Activated CD8-positive, alpha-beta memory T cell treated with anti-CD3 and anti-CD28 coated beads for 36 hours (primary cell): ENCODE measurements around the gene KPNA2. TPM values are rescaled to one million over a fixed set of nuclear protein-coding genes. Genes with fewer than 3 reads are reported as not detected.
"Not testable (repeated sequence)": the region's sequence is repeated elsewhere in the genome, so short reads cannot be mapped to it uniquely, and the experiment has no call there.

Experiments used
- CTCF ChIA-PET: fragments of 350-600 bp; sonication (Branson Sonifier 250); formaldehyde crosslinking; loops from one replicate; lab custom pipeline; 2021; ENCODE audit warnings: antibody characterized with exemption; lab: Charles Lee
- POLR2A ChIA-PET: fragments of 350-600 bp; sonication (Branson Sonifier 250); formaldehyde crosslinking; loops from one replicate; lab custom pipeline; 2021; ENCODE audit warnings: antibody characterized with exemption; lab: Charles Lee
- total RNA-seq, 2 experiments: library from RNA; stranded (reverse); gene quantifications; one replicate each; pipeline ENCODE4 v1.2.3, GENCODE V29; 2021

Gene KPNA2
- total RNA-seq, 2 experiments from 2014 or later, result 233 to 237 TPM

DNA sequence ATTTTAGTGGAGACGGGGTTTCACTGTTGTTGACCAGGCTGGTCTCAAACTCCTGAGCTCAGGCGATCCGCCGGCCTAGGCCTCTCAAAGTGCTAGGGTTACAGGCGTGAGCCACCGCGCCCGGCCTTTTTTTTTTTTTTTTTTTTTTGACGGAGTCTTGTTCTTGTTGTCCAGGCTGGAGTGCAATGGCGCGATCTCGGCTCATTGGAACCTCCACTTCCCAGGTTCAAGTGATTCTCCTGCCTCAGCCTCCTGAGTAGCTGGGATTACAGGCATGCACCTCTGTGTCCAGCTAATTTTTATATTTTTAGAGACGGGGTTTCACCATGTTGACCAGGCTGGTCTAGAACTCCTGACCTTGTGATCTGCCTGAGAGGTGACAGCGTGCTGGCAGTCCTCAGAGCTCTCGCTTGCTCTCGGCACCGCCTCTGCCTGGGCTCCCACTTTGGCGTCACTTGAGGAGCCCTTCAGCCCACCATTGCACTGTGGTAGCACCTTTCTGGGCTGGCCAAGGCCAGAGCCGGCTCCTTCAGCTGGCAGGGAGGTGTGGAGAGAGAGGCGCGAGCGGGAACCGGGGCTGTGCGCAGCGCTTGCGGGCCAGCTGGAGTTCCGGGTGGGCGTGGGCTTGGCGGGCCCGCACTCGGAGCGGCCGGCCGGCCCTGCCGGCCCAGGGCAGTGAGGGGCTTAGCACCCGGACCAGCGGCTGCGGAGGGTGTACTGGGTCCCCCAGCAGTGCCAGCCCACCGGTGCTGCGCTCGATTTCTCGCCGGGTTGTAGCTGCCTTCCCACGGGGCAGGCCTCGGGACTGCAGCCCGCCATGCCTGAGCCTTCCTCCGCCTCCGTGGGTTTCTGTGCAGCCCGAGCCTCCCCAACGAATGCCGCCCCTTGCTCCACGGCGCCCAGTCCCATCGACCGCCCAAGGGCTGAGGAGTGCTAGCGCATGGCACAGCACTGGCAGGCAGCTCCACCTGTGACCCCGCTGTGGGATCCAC lies 16.1 kb downstream of the KPNA2 start:
- CTCF ChIA-PET, result interaction anchor here (0.6 kb wide), 1 partner anchor 263 kb away, joined by 4 read pairs; no protein-coding TSS in a partner anchor
- POLR2A ChIA-PET, result interaction anchor here (0.7 kb wide), 1 partner anchor 21 kb away, joined by 11 read pairs; no protein-coding TSS in a partner anchor

DNA sequence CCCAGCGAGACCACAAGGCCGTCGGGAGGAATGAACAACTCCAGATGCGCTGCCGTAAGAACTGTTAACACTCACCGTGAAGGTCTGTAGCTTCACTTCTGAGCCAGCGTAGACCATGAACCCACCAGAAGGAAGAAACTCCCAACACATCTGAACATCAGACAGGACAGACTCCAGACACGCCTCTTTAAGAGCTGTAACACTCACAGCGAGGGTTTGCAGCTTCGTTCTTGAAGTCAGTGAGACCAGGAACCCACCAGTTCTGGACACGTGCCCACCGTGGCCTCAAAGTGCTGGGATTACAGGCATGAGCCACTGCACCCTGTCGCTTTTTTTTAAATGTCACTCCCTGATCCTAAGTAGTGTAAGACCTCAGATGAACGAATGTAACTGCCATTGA lies 17.3 kb downstream of the KPNA2 start:
- CTCF ChIA-PET, result no interaction called here
- POLR2A ChIA-PET, result no interaction called here

DNA sequence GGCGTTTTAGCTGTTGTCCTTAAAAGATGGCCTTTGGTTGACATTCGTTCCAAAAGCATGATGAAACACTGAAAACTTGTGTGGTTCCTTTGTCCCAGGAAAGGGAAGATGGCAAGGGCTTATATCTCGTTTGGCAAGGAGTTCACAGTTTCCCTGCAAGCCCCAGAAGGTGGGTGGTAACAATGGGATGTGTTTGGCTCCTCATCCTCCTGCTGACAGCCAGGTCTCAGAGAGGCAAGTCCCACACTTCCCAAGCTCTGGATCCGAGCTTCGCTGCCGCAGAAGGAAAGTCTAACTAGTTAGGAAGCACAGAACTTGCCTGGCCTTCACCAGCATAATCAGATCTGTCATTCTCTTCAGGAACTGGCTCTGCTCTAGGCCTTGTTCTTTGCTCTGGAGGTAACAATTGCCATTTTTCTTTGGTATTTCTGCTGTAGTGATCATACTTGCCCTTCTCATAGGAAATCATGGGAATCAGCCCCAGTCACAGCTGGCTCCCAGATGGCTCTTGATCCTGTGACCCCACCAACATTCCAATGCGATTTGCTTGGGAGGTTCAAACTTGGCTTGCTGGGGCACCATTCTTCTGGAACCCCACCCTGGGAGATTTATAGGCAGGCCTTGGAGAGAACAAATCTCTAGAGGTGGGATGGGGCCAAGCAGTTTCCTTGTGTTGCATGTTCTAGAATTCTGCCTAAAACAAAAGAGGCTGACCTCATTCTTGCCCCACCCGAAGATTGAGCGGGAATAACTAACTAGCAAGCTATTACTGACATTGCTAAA lies 17.9 kb downstream of the KPNA2 start:
- CTCF ChIA-PET, result no interaction called here
- POLR2A ChIA-PET, result no interaction called here

DNA sequence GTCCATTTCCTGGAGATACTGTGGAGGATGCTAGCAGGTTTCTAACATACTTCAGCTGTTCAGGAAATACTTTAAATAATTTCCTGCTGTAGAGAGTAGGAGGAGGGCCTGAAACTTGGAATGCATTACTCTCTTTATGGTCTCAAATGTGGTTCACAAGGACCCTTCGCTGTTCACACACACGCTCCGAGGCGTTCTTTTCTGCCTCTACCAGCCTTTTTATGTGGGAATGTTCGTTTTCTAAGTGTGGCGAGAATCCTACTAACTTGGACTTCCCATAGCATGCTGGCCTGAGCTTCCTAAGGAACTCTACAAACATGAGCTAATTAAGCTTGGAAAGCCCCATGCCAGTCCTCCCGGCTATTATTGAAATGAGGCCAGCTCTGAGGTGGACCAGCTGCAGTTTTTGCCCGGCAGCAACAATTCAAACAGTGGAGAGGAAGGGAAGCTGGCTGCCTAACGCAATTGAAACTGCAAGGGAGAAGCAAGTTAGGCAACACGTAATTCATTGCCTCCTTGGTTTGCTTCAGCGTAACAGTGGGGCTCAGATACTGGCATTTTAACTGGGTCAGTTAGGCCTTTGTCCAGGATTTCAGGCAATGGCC lies 18.9 kb downstream of the KPNA2 start:
- ChIA-PET POLR2A (no interaction called here), CTCF (no interaction called here)

DNA sequence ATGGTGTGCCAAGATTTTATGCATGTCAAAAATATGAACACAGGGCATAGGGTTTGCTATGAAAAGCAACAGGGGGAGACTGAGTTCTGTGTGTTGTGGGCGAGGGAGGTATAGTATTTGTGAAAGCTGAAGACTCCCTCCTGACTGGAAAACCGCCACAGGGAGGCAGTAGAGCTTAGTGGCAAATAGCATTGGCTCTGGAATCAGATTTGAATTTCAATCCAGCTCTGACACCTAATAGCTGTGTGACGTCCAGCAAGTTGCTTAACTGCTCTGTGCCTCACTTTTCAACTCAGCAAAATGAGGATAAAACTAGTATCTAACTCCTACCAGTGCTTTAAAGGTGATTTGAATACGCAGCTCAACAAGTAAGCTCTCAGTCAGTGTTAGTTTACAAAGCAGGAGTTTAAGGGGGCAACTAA lies 22.0 kb downstream of the KPNA2 start:
- POLR2A ChIA-PET, result interaction anchor here (0.7 kb wide), 1 partner anchor 192 kb away, joined by 3 read pairs; no protein-coding TSS in a partner anchor
- CTCF ChIA-PET, result interaction anchor here (1.4 kb wide), 1 partner anchor 402 kb away, joined by 3 read pairs; no protein-coding TSS in a partner anchor

GRCh38 chr17:68060336-68060735 lies 24.8 kb downstream of the KPNA2 start:
- CTCF ChIA-PET, result interaction anchor here (1.2 kb wide), 1 partner anchor 113 kb away, joined by 3 read pairs; no protein-coding TSS in a partner anchor
- POLR2A ChIA-PET, result interaction anchor here (0.5 kb wide), 1 partner anchor 53 kb away, joined by 3 read pairs; no protein-coding TSS in a partner anchor

DNA sequence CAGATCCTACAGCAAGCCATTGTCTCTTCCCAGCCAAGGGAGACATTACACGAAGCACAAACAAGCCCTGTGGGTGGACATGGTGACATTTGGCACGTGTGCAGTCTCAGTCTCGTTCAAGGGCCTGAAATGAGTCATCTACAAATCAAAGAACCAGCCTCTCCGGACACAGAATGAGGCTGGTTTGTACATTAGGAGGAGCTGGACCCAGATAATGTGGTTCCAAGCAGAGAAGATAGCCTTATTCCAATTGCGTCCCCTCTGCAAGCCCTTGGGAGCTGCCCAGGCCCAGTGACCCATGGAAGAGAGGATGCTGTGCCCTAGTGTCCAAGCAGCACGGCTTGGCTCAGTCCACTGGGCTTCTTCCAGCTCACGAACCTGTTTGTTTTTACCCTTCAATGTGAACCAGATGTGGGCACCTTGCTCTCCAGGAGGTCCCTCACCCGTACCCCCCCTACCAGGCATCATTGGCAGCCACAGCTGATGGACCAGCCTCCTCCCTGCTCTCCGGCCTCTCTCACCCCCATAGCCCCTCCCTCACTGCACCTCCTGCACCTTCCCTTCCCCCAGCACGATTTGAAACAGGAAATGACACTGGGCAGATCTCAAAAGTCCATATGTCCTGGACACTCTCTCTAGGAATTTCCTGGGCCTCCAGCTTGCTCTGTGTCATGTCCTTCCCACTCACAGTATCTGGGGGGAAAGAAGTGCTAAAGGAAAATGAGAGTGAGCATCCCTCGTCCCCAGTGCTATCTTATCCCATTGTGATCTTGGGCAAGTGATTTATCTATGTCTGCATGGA lies 26.2 kb downstream of the KPNA2 start:
- ChIA-PET CTCF (interaction anchor here (1.2 kb wide), 1 partner anchor 111 kb away, joined by 3 read pairs; no protein-coding TSS in a partner anchor), POLR2A (no interaction called here)

GRCh38 chr17:68065366-68065765 lies 29.8 kb downstream of the KPNA2 start:
- CTCF ChIA-PET, POLR2A ChIA-PET: not testable (repeated sequence)

DNA sequence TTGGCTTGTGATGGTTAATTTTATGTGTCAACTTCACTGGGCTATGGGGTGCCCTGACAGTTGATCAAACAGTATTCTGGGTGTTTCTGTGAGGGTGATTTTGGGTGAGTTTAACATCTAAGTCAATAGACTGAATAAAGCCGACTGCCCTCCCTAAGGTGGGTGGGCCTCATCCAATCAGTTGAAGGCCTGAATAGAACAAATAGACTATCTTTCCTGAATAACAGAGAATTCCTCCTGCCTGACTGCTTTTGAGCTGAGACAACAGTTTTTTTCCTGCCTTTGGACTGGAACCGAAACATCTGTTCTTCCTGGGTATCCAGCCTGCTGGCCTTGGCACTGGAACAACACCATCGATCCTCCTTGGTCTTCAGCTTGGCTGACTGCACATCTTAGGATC lies 33.0 kb downstream of the KPNA2 start:
- POLR2A ChIA-PET, CTCF ChIA-PET: not testable (repeated sequence)

DNA sequence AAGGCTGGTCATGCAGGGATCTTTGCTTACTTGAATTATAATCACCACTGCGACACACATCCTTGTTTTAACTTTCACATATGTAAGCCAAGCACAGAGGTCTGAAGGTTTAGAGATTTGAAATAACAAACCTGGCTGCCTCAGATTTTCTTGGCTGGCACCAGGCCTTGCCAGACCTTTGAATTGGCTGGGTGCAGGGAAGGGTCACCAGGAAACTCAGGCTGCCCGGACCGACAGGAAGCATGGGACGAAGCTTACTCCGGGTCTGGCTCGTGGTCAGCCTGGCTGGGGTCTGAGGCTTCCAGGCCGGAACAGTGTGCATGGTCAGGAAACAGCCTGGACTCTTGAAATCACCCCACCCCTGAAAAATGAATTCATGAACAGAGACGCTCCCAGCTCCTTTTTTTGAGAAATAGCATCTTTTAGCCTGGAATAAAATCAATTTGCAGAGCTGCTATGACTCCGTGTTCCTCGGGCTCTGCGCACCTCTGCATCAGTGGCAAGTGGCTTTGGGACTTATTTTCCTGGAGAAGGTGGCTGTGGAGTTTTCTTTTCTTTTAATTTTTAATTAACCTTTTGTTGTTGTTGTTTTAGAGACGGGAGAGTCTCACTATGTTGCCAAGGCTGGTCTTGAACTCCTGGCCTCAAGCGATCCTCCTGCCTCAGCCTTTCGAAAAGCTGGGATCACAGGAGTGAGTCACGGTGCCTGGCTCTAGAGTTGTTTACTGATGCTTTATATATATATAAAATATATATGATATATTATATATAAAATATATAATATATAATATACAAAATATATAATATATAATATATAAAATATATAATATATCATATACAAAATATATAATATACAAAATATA lies 35.3 kb downstream of the KPNA2 start:
- POLR2A ChIA-PET, CTCF ChIA-PET: not testable (repeated sequence)

GRCh38 chr17:68074279-68074678 lies 38.7 kb downstream of the KPNA2 start:
- ChIA-PET POLR2A (interaction anchor here (0.7 kb wide), 1 partner anchor 8 kb away, joined by 4 read pairs; no protein-coding TSS in a partner anchor), CTCF (interaction anchor here (0.7 kb wide), 1 partner anchor 780 kb away, joined by 3 read pairs; no protein-coding TSS in a partner anchor)

DNA sequence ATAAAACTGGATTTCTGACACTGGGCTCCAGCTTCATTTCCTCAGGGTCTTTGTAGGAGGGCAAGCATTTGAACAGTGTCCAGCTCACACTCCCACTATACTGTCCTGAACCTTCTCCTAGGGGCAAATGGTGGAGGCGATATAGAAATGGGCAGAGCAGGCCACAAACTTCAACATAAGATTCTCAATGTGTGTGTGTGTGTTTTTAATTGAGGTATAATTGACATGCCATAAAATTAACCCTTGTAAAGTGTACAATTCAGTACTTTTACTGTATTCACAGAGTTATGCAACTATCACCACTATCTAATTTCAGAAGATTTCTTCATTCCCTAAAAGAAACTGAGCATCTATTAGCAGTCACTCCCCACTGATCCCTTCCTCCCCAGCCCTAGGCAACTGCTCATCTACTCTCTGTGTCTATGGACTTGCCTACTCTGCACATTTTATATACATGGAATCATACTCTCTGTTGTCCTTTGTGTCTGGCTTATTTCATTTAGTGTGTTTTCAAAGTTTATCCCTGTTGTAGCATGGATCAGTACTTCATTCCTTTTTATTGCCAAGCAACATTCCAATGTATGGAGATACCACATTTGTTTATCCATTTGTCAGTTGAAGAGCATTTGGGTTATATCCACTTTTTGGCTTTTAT lies 40.5 kb downstream of the KPNA2 start:
- CTCF ChIA-PET, POLR2A ChIA-PET: not testable (repeated sequence)

GRCh38 chr17:68077498-68077897 lies 42.0 kb downstream of the KPNA2 start:
- POLR2A ChIA-PET, CTCF ChIA-PET: not testable (repeated sequence)

- ChIA-PET POLR2A (no interaction called here), CTCF (no interaction called here)
Measured at GRCh38 chr17:68080411-68081150, 45.0 kb downstream of the KPNA2 start.

GRCh38 chr17:68081305-68082265 lies 46.0 kb downstream of the KPNA2 start:
- CTCF ChIA-PET, result not testable (repeated sequence)
- POLR2A ChIA-PET, result interaction anchor here (0.5 kb wide), 1 partner anchor 8 kb away, joined by 4 read pairs; no protein-coding TSS in a partner anchor
